ENCODE results near the gene PGM2. TPM values are rescaled to one million over a fixed set of nuclear protein-coding genes. Genes with fewer than 3 reads are reported as not detected.

Gene PGM2
- total and polyA plus RNA-seq, 2 experiments from 2014 or later: 11.2 to 17.9 TPM

- DNase-seq: no peak
These were observed 38.3 kb downstream of the PGM2 start for GRCh38 chr4:37864786-37865185.

GRCh38 chr4:37865450-37865849 lies 39.0 kb downstream of the PGM2 start:
- in situ Hi-C loops (cut with MboI): no loop called here
- H3K36me3 ChIP-seq (ENCODE audit: low read depth): no peaks in the 10 kb centered on the region
- H3K9me3 ChIP-seq (ENCODE audit: low read depth): no peaks in the 10 kb centered on the region
- no peaks in the 10 kb centered on the region for H3F3A ChIP-seq (ENCODE audit: insufficient read depth)
- H4K20me1 ChIP-seq (ENCODE audit: insufficient read depth): no peaks in the 10 kb centered on the region
- H3K27me3 ChIP-seq (replicated peaks; ENCODE audit: insufficient read depth): no peaks in the 10 kb centered on the region
- TF ChIP-seq EZH2 (IDR thresholded peaks at IDR 0.05; ENCODE audit: insufficient read depth, poor library complexity, severe bottlenecking): no peak
- H3K4me3 ChIP-seq: no peak overlapping the region
- H2AFZ ChIP-seq: no peak overlapping the region
- 85 to 86% methylated on average over 3 of the region's 3 CpGs for WGBS, 2 experiments (ENCODE audit: low coverage in 1 of 2, low lambda C conversion rate in 2 of 2, missing lambda C conversion rate in 2 of 2)
- H3K4me1 ChIP-seq (ENCODE audit: insufficient read depth): no peaks in the 10 kb centered on the region
- H3K9ac ChIP-seq: no peak overlapping the region
- H3K9me2 ChIP-seq (ENCODE audit: insufficient read depth): no peaks in the 10 kb centered on the region; the same call in 1 of the 2 replicates
- H3K79me2 ChIP-seq (ENCODE audit: insufficient read depth): no peaks in the 10 kb centered on the region
- no peak overlapping the region for H3K27ac ChIP-seq
- H3K4me2 ChIP-seq (ENCODE audit: unreplicated experiment): no peak overlapping the region
- no peak for DNase-seq

More at GRCh38 chr4:37864786-37865185, 38.3 kb downstream of the PGM2 start:
- Histone ChIP-seq H3K79me2 (ENCODE audit: insufficient read depth) (no peaks in the 10 kb centered on the region), H3F3A (ENCODE audit: insufficient read depth) (no peaks in the 10 kb centered on the region), H2AFZ (no peak overlapping the region), H3K9me2 (ENCODE audit: insufficient read depth) (no peaks in the 10 kb centered on the region; the same call in 1 of the 2 replicates), H4K20me1 (ENCODE audit: insufficient read depth) (no peaks in the 10 kb centered on the region), H3K27me3 (replicated peaks; ENCODE audit: insufficient read depth) (no peaks in the 10 kb centered on the region), H3K36me3 (ENCODE audit: low read depth) (no peaks in the 10 kb centered on the region), H3K27ac (no peak overlapping the region), H3K4me3 (no peak overlapping the region), H3K4me2 (ENCODE audit: unreplicated experiment) (no peak overlapping the region), H3K9ac (no peak overlapping the region), H3K9me3 (ENCODE audit: low read depth) (no peaks in the 10 kb centered on the region), H3K4me1 (ENCODE audit: insufficient read depth) (no peaks in the 10 kb centered on the region)
- TF ChIP-seq EZH2phosphoT487 (IDR thresholded peaks at IDR 0.05; ENCODE audit: insufficient read depth, low read depth) (no peak), EZH2 (IDR thresholded peaks at IDR 0.05; ENCODE audit: insufficient read depth, poor library complexity, severe bottlenecking) (no peak)
- in situ Hi-C loops (cut with MboI): no loop called here
- 81 to 84% methylated on average over 4 of the region's 4 CpGs for WGBS, 2 experiments (ENCODE audit: low coverage in 1 of 2, low lambda C conversion rate in 2 of 2, missing lambda C conversion rate in 2 of 2)

GRCh38 chr4:37867102-37867501 lies 40.6 kb downstream of the PGM2 start:
- no peak for DNase-seq
- Histone ChIP-seq H3K36me3 (ENCODE audit: low read depth) (no peaks in the 10 kb centered on the region), H3K4me2 (ENCODE audit: unreplicated experiment) (no peak overlapping the region), H4K20me1 (ENCODE audit: insufficient read depth) (no peaks in the 10 kb centered on the region), H3K9me3 (ENCODE audit: low read depth) (no peaks in the 10 kb centered on the region), H3K4me1 (ENCODE audit: insufficient read depth) (no peaks in the 10 kb centered on the region), H3F3A (ENCODE audit: insufficient read depth) (no peaks in the 10 kb centered on the region), H3K4me3 (no peak overlapping the region), H2AFZ (no peak overlapping the region), H3K9ac (no peak overlapping the region), H3K27me3 (replicated peaks; ENCODE audit: insufficient read depth) (no peaks in the 10 kb centered on the region), H3K79me2 (ENCODE audit: insufficient read depth) (no peaks in the 10 kb centered on the region), H3K9me2 (ENCODE audit: insufficient read depth) (no peaks in the 10 kb centered on the region; the same call in 1 of the 2 replicates), H3K27ac (no peak overlapping the region)
- 95 to 100% methylated on average over 3 of the region's 3 CpGs for WGBS, 2 experiments (ENCODE audit: low coverage in 1 of 2, low lambda C conversion rate in 2 of 2, missing lambda C conversion rate in 2 of 2)
- no peak for TF ChIP-seq EZH2 (IDR thresholded peaks at IDR 0.05; ENCODE audit: insufficient read depth, poor library complexity, severe bottlenecking)
- TF ChIP-seq EZH2phosphoT487 (IDR thresholded peaks at IDR 0.05; ENCODE audit: insufficient read depth, low read depth): no peak
- in situ Hi-C loops (cut with MboI): no loop called here

GRCh38 chr4:37868238-37868637 lies 41.8 kb downstream of the PGM2 start:
- H3K9me3 ChIP-seq (ENCODE audit: low read depth): no peaks in the 10 kb centered on the region
- 93 to 94% methylated on average over 4 of the region's 4 CpGs for WGBS, 2 experiments (ENCODE audit: low coverage in 1 of 2, low lambda C conversion rate in 2 of 2, missing lambda C conversion rate in 2 of 2)
- in situ Hi-C loops (cut with MboI): no loop called here

More at GRCh38 chr4:37868238-37868637, 41.8 kb downstream of the PGM2 start:
- Histone ChIP-seq H3K4me1 (ENCODE audit: insufficient read depth) (no peaks in the 10 kb centered on the region), H3K4me3 (no peak overlapping the region), H3K79me2 (ENCODE audit: insufficient read depth) (no peaks in the 10 kb centered on the region), H4K20me1 (ENCODE audit: insufficient read depth) (no peaks in the 10 kb centered on the region), H3K27ac (no peak overlapping the region), H3K27me3 (replicated peaks; ENCODE audit: insufficient read depth) (no peaks in the 10 kb centered on the region), H3K4me2 (ENCODE audit: unreplicated experiment) (no peak overlapping the region), H2AFZ (no peak overlapping the region), H3K9me2 (ENCODE audit: insufficient read depth) (no peaks in the 10 kb centered on the region; the same call in 1 of the 2 replicates), H3K9ac (no peak overlapping the region), H3F3A (ENCODE audit: insufficient read depth) (no peaks in the 10 kb centered on the region), H3K36me3 (ENCODE audit: low read depth) (no peaks in the 10 kb centered on the region)
- TF ChIP-seq EZH2 (IDR thresholded peaks at IDR 0.05; ENCODE audit: insufficient read depth, poor library complexity, severe bottlenecking) (no peak), EZH2phosphoT487 (IDR thresholded peaks at IDR 0.05; ENCODE audit: insufficient read depth, low read depth) (no peak)
- no peak for DNase-seq
